Islet of Langerhans (tissue), 1 donor: ENCODE data around the gene IFT81.
"Not testable (repeated sequence)": the region's sequence is repeated elsewhere in the genome, so short reads cannot be mapped to it uniquely, and the experiment has no call there.

Source experiments
- FAIRE-seq: peaks from one replicate; lab custom pipeline; 2011; peaks lifted over from hg19 to GRCh38; lab: Jason Lieb, UNC

IFT81 gene

DNA sequence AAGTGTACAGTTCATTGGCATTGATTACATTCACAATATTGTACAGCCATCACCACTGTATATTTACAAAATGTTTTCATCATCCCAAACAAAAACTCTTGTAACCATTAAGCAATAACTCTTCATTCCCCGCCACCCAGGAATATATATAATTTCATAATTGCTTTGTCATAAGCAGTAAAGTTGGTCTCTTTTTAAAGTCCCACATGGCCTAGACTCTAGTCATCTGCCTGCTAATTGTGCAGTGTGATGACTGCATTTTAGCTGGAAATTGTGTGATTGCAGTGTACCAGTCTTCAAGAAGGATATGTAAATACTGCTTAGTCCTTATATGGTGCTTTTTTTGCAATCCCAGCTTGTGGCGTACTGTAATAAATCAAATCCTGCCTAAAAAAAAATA is 81.8 kb downstream of the IFT81 start:
- no peak for FAIRE-seq

DNA sequence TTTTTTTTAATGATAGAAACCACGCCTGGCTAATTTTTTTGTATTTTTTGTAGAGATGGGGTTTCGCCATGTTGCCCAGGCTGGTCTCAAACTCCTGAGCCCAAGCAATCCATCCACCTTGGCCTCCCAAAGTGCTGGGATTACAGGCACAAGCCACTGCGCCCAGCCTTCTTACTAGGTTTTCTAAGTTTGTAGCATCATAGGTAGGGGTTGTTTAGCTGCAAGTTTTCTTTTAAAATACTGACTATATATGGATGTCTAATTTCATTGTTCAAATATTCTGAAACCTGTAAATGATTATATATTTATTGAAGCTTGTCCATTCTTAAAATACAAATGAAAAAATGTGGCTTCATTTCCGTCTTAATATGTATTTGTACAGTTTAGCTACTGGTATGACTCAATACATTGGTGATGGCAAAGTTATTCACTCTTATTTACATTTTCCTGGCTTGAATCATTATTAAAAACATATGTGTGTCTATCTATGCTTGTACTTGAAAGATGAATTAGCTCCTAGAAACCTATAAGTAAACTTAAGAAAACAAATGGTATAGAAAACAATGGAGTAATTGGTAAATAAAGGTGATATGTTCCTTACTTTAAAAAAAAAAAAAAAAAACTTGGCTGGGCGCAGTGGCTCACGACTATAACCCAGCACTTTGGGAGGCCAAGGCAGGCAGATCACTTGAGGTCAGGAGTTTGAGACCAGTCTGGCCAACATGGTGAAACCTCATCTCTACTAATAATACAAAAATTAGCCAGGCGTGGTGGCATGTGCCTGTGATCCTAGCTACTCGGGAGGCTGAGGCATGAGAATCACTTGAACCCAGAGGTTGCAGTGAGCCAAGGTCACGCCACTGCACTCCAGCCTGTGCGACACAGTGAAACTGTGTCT is 87.7 kb downstream of the IFT81 start:
- FAIRE-seq: not testable (repeated sequence)

DNA sequence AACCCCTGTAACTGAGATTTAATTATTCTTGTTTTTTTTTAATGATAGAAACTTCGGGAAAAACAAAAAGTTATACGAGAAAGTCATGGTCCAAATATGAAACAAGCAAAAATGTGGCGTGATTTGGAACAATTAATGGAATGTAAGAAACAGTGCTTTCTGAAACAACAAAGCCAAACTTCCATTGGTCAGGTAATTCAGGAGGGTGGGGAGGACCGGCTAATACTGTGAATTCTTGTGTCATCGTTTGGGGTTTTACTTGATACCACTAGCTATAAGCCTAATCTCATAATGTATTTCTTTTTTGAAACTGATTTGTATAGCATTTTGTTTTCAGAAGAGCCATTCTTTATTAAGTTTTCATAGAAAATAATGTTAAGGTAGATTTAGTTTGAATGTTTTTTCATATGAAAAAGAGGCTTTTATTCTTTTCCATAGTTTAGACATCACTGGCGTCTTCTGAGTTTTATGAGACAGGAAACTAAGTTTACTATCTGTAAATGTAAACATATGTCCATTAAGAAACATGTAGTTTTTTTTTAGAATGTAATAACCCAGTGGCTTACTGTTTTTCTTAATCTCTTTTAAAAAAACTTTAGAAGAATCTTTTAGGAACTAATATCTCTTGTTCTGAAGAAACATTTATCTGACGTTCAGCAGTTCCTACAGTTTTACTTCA is 94.0 kb downstream of the IFT81 start:
- FAIRE-seq: no peak

DNA sequence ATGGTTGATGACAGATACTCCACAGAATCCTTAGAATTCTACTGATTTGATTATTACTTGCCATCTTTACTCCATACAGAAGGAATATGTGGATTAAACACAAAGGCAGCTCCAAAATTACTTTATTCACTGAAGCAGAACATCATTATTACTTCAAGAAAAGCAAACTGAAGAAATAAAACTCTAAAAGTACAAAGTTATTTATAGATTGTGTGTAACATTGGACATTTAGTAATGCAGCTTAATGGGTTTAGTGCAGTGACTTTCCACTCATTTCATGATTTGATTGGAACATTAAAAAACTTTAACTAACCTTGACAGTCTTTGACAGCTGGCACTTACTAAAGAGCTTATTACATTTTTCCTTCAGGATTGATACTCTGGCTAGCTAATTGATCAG is 97.9 kb downstream of the IFT81 start:
- no peak for FAIRE-seq

DNA sequence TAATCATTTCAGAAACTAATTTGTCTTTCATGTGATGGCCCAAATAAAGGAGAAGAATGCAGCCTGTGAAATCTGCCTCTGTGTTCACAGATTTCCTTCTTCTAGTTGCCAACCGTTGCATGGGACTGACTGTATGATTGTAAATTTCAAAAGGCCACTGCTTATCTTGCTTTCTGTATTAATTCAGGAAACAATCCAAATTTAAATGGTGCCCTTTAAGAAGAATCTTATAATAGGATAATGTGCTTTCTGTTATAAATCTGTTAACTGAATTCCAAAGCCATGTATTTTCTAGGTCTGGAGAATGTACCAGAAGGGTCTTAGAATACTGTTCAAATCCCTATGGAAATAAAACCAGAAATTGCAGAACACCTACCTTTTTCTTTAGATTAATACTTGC is 98.3 kb downstream of the IFT81 start:
- FAIRE-seq: no peak

DNA sequence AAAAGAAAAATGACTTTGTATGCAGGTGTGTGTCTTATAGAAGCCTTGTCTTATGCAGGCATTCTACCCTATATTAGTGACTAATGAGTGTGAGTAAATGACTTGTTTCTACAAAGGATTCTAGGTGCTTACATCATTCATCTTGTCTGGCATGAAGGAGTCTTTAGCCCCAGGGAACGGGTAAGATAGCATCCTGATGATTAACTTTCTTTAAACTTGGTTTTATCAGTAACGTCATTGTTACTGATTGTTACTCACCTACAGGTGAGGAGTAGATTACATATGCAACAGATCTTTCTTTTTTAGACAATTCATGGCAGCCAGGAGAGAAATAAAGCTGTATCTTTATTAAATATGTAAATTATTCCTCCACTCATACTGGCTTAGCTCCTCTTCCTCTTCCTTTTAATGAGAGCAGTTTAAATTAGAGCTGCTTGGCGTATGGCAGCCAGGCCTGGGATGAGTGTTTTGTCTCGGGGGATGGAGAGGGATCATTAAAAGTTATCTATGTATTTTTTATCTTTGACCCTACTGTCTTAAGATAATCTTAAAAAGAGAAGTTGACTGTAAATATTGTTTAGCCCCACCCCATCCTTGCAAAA is 99.7 kb downstream of the IFT81 start:
- FAIRE-seq: no peak

DNA sequence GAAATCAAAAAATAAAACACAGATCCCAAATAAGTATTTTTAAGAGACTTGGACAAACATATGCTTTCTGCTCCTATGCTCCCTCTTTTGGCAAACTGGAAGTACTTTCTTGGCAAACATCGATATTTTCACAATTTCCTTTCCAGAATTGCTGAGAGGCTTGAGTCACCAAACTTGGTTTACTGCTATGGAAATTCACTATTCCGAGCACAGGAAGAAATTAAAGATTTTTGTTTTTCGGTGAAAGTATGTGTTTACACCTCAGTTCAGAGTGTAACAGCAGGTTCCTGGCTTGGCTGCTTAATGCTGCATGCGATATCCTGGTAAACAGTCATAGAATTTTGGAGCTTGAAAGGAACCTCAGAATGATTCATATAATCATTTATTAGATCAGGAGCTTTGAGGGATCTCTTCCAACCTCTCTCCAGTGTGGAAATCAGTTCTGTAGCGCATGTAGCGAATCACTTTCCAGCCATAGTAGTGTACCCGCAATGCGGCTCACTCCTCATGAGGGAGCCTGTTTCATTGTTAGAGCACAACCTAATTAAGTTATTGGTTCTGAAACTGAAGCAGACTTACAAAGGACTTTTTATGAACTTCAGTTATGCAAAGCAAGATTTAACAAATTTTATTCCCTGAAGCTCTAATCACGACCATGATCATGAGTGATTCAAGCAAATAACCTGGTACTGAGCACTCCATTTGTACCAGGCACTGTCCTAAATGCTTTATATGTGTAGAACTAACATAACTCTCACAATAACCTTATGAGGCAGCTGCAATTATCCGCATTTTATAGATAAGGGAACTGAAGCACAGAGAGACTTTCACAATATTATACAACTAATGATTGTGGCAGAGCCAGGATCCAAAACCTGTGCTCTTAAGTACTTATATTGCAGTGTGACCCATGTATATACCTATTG is 100.5 kb downstream of the IFT81 start:
- peak; percentile 90 for FAIRE-seq

DNA sequence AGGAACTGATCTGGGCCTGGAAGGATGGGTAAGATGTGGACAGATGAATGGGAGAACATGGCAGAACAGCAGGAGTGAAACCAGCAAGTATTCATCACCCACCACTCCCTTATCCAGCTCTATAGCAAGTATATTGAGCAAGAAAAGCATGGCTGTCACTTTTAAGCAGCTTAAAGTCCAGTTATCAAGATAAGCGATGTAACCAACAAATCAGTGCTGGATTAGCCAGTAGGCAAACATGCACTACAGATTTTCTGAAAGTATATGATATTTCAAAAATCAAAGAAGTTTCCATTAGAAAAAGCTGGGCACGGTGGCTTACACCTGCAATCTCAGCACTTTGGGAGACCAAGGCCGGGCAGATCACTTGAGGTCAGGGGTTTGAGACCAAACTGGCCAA is 103.0 kb downstream of the IFT81 start:
- no peak for FAIRE-seq

DNA sequence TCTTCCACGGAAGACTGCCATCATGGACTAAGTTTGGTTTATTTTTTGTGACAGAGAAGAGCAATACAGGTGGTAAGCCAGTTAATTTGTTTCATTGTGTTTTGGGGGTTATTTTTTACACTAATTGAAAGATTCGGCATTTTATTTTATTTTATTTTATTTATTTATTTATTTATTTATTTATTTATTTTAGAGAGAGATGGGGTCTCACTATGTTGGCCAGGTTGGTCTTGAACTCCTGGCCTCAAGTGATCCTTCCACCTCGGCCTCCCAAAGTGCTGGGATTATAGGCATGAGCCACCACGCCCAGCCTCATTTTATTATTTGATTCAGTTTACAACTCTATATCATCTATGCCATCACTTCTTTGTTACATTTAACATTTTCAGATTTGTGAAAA is 104.2 kb downstream of the IFT81 start:
- FAIRE-seq: not testable (repeated sequence)

DNA sequence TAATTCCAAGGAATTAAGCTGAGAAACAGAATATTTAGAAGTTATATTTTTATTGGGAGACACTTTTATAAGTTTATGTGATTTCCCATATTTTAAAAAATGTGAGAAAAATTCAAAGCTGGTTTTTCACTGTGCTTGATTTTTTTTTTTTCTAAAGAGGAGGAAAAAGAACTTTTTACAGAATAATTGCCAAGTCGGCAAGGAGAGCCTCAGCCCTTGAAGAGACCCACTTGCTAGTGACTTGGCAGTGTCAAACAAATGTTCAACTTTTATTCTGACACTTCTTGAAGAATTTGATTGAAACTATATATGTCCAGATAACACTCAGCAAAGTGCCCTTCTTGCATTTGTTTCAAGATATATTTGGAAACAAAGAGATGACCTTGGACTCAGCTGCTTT is 104.6 kb downstream of the IFT81 start:
- FAIRE-seq: no peak

DNA sequence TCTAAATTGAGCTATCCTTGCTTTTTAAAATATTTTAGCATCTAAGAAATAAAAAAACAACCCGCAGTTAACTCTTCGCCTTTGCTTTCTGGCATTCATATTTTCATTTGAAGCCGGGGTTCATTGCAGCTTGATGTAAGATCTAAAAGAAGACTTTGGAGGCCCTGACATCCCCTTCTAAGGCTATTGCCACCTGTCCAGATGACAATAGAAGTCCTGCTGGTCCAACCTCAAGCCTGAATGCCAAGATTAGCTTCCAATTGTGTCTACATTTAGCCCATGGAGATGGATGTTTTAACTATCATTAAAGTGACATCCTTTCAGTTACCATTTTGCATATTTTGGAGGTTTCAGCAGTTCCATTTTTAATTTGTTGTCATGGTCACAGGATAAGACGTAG is 105.3 kb downstream of the IFT81 start:
- no peak for FAIRE-seq

DNA sequence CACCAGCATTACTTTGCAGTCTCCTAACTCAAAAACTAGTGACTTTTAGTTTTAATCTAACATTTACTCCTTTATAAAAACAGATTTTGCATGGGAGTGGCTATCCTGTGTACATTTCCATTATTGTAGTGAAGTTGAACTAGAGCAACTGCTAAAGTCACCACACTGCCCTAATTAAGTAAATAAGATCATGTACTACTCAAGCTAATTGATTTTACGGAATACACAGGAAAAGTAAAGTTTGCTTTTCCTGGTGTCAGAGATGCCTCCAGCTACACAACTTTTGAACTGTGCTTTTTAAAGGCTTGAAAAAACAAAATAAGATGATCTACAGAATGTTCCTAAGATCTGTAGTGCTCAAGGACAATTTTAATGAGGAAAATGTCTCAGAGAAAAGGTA is 106.5 kb downstream of the IFT81 start:
- FAIRE-seq: no peak

DNA sequence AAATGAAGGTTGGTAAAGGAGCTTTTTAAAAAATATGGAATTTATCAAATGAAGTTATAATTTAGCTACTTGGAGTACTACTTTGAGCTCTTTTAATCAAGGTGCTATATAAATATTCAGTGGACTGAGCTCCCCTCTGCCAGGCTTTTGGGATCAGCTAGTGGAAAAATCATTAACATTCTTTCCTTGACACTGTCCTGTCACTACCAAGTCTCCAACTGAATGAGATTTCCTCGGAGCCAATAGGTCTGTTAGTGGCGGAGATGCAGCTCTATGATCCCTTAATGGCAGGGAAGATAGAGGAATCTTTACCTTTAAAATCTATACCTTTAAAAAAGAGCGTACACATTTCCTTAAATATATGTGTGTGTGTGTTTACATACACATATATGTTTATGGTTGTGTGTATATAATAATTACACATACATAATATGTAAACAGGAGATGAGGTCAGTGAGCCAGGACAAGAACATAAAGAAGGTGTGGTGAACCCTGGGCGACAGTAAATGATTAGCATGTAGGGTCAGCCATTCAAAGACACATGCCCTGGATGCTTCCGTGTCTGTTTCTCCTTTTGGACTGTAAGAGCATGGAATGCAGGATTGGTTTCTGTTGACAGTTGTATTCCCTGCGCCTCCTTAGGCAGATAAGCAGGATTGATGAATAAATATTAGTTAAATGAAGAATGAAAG is 109.2 kb downstream of the IFT81 start:
- FAIRE-seq: no peak

DNA sequence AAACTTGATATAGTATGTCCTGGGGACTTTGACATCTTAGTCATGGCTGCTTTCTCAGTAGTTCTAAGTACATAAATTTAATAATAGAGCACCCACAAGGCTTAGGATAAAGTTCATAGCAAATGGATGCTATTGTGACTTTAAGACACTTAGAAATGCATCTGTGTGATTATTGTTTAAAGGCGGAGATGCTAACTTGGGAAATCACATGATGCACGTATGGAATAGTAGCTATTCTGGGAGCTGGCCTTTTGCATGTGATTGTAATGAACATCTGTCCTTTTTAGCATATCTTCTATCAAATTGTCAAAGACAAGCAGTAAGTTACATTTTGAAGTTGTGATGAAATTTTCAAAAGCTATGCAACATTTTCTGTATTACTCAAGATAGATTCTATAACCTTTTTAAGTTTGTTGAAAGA is 110.2 kb downstream of the IFT81 start:
- FAIRE-seq: peak; percentile 38

DNA sequence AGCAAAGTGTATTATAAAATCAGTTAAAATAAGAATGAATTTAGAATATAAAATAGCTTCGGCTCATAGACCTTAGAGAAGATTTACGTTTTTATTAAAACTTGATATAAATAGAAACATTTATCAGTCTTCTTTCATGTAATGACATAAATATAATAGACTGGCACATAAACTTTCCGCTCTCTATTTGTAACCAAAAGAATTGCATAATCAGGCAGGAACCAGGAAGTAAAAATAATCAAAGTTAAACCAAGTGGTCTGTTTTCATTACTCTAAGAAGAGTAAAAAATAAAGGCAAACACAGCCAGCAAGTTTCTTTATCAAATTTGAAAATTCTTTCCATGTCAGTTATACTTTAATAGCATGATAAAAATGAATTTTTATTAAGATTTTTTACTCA is 110.6 kb downstream of the IFT81 start:
- FAIRE-seq: peak; percentile 95

DNA sequence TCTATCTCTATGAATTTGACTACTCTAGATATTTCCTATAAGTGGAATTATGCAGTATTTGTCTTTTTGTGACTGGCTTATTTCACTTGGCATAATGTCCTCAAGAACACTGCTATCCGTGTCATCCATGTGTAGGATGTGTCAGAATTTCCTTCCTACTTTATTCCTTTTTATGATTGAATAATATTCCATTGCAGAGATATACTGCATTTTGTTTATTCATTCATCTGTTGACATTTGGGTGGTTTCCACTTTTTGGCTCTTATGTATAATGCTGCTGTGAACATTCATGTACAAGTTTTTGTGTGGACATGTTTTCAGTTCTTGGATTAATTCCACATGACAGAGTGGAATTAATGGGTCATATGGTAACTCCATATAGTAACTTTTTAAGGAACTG is 111.2 kb downstream of the IFT81 start:
- no peak for FAIRE-seq

DNA sequence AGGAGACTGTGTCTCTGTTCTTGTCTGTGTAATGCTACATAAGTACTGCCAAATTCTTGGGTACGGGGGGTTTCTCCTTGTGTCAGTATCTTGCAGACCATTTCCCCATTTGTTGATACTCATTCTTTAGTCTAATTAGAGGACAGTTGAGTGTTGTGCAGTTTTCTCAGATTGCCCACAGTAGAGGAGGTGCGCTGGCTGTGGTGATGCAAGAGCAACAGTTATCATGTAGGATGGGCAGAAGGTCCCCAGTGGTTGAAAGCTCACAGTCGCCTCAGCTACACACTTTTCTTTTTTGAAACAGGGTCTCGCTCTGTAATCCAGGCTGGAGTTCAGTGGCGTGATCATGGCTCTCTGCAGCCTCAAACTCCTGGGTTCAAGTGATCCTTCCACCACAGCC is 119.1 kb downstream of the IFT81 start:
- no peak for FAIRE-seq

DNA sequence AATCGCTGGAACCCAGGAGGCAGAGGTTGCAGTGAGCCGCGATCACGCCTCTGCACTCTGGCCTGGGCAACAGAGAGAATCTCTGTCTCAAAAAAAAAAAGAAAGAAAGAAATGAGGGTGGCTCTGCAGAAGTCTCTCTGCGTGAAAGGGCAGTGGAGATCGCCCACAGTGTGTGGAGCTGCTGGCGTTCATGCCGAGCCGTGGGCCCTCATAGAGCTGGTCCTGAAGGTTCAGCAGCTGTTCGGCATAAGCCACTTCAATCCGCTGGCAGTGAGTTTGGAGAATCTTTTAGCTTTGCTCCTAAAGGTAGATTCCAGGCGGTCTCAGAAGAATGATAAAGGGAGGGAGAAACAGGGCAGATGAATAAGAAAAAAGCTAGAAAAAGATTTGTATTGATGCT is 120.2 kb downstream of the IFT81 start:
- FAIRE-seq: no peak

DNA sequence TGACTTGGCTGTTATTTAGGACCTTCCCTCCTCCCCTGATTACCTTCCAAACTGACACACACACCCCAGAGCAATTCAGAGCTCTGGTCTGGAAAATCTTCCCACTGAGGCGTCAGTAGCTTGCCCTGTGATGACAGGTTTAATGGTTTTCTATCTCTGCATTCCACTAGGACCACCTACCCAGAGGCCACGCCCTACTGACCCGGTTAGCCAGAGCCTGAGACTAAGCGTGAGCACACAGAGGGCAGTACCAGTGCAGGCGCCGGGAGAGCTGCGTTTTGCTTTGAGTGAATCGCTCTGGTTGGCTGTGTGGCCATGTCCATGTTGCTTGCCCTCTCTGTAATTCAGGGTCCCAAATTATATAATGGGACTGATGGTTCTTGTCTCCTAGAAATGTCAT is 120.7 kb downstream of the IFT81 start:
- no peak for FAIRE-seq

DNA sequence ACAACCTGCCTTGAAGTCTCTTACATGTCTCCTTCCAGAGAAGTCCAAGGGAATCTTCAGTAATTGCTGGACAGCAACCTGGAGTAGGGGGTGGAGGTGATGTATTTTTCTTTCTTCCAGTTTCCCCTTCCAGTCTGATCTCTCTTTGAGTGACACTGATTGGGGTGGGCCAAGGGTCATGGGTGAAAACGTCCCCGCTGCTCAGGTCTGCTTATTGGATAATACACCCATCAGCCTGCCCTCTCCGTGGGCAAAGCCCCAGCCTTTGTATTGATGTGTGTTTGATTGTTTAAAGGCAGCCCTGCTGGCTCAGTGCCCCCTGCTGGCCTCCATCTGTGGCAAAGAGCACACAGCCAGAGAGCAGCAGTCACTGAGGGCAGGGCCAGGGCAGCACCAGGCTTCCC is 121.2 kb downstream of the IFT81 start:
- FAIRE-seq: no peak

DNA sequence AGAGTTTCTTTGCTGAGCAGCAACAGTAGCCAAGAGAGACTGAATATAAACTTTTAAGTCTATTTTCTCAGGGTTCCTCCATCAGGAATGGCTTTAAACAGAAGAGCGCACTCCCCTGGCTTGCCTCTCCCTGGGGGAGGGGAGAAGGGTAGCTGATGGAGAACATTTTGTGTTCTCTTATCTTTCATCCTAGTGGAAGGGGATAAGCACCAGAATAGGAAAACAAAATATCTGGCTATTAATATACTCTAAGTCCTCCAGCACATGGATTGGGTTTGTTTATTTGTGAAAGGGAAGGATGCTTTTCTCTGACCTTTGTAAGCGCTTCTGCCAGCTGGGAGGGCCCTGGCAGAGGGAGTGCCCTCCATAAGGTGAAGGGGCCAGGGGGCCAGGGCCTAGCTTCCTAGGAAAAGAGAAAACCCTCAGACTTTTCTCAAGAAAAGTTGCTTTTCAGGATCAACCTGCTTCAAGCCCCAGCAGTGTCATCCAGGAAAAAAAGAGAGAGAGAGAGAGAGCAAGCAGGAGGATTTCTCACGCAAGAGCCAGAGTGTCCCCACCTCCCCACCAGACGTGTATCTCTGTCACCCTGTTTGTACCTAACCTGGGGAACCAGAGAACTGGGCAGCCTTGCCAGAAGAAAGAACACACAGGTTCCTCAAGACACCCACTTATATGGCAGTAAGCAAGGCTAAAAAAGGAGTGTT is 122.6 kb downstream of the IFT81 start:
- no peak for FAIRE-seq
